ENCODE measurements around the gene ITGAX.

DNA sequence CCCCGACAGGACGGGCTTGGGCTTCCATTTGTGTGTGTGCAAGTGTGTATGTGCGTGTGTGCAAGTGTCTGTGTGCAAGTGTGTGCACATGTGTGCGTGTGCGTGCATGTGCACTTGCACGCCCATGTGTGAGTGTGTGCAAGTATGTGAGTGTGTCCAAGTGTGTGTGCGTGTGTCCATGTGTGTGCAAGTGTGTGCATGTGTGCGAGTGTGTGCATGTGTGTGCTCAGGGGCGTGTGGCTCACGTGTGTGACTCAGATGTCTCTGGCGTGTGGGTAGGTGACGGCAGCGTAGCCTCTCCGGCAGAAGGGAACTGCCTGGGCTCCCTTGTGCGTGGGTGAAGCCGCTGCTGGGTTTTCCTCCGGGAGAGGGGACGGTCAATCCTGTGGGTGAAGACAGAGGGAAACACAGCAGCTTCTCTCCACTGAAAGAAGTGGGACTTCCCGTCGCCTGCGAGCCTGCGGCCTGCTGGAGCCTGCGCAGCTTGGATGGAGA is 23.1 kb upstream of the ITGAX start:
- TF ChIP-seq, protein P1, sequence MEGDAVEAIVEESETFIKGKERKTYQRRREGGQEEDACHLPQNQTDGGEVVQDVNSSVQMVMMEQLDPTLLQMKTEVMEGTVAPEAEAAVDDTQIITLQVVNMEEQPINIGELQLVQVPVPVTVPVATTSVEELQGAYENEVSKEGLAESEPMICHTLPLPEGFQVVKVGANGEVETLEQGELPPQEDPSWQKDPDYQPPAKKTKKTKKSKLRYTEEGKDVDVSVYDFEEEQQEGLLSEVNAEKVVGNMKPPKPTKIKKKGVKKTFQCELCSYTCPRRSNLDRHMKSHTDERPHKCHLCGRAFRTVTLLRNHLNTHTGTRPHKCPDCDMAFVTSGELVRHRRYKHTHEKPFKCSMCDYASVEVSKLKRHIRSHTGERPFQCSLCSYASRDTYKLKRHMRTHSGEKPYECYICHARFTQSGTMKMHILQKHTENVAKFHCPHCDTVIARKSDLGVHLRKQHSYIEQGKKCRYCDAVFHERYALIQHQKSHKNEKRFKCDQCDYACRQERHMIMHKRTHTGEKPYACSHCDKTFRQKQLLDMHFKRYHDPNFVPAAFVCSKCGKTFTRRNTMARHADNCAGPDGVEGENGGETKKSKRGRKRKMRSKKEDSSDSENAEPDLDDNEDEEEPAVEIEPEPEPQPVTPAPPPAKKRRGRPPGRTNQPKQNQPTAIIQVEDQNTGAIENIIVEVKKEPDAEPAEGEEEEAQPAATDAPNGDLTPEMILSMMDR (IDR thresholded peaks at IDR 0.05; ENCODE audit: low read length) = no peak
- TF ChIP-seq EZH2phosphoT487 (IDR thresholded peaks at IDR 0.05; ENCODE audit: low read length) = no peak
